T follicular helper cell (primary cell): ENCODE data around the gene NECAB2.

Source experiments
- DNase-seq: peaks from one replicate; pipeline ENCODE4 v3.0.0-alpha.2; 2020; ENCODE audit warnings: low read depth

NECAB2 gene

DNA sequence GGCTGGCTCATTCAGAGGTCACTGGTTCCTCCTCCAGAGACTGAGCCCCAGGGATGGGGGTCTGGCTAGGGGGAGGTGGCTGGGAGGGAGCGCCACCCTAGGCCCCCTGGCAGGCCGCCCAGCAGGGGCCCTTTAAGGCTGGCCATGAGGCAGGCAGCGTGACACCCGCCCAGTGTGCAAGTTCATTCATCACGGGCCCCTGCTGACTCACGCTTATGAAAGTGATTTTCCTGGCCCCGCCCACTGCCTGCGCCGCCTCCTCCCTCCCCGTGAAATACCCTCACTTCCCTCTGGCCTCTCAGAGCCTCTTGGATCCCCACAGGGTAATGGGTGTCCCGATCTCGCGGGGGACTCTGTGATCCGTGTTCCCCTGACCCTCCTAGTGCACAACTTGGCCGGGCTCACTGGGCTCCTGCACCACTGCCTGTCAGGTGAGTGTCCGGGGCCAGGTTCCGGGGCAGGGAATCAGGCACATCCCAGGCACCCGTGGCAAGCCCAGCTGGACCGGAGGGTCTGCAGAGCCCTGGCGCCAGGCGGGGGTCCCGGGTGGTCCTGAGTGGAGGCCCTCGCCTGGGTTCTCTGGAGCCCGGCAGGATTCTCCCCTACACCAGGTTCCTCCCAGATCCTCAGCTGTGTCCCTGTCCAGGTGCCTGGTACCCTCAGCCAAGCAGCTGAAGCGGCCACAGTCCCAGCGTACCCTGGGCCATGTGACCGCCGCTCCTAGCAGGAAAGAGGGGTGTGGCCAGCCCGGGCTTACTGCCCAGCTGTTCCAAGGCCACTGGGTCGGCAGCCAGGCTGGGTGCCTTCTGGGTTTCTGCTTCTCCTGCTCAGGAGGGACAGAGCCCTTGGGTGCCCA lies 14.9 kb upstream of the NECAB2 start, which contains the start of gene OSGIN1:
Gene OSGIN1 (plus strand): TSS at position 301 of the 856 bp plus-strand sequence. CDS start 4,432 bp downstream, outside the sequence.
- peak; percentile 26 for DNase-seq

DNA sequence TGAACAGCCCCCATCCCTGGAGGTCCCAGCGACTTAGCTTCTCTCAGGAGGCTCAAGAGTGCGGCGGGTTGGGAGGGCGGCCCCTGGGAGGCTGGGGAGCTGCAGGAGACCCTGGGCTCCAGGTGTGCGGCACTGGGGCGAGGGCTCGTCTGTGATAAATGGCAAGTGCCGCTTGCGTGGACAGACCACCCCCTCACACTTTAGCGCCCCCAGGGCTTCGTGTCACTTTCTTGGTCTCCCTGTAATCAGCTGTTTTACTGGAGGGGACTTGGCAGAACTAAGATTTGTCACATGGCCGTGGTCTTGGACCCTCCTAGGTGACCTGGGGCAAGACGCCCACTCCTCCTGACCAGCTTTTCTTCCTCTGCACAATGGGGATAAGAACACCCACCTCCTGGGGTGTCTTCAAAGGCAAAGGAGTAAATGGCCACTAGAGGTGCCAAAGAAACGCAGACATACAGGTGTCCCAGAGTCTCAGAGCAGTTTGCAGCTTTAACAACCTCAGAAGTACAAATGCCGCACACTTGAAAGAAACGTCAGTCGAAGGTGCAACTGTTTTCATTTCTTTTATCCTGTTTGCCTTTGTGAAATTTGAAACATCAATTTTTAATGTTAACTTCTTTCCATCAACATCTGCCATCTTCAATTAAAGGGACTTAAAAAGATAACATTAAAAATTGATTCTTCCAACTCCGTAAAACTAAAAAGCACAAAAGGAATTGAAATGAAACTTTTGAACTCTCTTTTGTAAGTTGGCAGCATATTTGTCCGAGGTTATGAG lies 14.1 kb upstream of the NECAB2 start:
- no peak for DNase-seq

DNA sequence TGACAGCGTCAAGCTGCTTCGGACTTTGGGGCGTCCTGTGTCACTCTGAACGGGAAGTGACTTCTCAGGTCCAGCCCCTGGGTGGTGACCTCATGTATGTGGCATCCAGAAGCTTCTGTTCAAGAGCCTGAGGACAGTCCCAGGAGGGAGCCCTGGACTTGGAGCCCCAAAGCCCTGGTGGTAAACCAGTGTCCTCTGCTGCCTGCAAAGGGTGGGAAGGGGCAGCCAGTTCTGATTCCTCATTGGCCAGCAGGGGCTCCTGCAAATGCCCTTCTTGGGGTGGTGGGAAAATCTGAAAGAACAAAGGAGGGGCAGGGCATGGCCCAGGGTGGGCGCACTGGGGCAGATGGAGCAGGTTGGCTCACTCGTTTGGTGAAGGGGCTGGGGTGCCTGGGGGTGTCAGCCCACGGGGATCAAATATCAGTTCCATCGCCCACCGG lies 13.4 kb upstream of the NECAB2 start:
- no peak for DNase-seq

- no peak for DNase-seq
Measured at GRCh38 chr16:83955218-83956130, 12.6 kb upstream of the NECAB2 start.

- peak; percentile 43 for DNase-seq
Measured at GRCh38 chr16:83956336-83957289, 11.4 kb upstream of the NECAB2 start.

DNA sequence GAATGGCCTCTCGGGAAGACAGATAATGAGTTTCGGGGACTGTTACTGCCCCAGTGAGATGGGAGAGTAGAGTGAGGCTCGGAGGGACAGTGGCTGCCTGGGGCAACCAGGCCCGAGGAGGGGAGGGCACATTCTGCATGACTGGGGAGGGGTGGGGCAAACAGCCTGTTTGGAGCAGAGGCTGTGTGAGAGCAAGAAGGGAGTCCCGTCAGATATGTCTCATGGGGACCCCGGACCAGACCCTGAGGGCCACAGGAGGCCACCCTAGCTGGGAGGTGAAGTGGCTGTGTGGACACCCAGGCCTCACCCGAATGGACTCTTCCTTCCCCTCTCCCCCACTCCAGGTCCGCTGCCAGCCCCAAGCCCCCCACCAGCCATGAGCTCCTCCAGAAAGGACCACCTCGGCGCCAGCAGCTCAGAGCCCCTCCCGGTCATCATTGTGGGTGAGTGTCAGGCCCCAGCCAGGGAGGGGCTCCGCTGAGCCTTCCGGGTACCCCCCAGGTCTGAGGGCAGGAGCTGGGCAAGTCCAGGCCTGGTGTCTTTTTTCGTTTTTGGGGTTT lies 10.7 kb upstream of the NECAB2 start:
- no peak for DNase-seq

DNA sequence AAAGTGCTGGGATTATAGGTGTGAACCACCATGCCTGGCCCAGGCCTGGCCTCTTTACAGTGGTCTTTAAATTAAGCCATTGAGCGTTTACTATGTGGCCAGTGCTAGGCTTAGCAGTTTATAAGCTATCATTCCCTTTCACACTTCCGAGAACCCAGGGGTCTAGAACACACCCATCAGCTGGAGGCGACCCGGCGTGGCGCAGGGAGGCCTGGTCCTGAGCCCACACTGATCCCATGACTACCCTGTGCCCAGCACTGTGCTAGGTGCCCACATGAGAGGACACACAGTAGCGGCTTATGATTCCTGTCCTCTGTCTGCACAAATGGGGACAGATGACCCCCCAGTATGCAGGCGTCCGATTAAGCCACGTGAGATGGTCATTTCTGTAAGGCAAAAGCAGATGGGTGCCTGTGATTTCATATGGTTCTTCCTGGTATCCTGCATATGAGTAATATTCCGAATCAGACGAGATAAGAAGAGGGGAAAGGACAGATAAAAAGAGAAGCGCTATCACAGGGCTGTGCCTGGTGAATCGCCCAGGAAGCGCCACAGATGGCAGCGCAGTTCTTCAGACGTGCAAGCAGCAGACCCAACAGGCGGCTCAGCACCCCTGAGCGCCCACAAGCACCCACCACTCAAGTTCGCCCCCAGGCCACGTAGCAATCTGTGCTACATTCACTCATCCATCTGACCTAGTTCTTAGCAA lies 9.8 kb upstream of the NECAB2 start:
- DNase-seq: no peak

DNA sequence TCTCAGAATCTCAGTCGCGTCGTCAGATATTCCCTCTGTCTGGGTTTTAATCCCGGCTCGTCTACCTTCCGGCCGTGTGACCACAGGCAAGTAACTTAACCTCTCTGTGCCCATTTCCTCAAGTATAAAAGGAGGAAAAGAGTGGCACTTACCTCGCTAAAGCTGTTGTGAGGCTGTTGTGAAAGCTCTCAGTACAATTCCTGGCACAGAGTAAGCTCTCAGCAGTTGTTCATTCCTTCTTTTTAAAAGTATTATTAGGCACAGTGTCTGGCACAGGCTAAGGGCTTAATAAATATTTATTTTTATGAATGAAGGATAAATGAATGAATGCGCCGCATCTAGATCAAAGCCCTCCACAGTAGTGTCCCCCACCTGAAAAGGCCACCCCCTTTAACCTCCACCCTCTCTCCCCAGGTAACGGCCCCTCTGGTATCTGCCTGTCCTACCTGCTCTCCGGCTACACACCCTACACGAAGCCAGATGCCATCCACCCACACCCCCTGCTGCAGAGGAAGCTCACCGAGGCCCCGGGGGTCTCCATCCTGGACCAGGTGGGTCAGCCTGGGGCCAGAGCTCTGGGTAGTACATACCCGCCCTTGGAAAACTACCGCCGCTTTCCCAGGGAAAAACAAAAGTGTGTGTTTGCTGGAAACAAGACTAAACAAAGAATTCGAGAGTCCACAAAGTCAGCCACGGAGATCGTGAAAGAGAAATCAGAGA lies 9.0 kb upstream of the NECAB2 start:
- DNase-seq: no peak

- DNase-seq: no peak
Measured at GRCh38 chr16:83959656-83960434, 8.2 kb upstream of the NECAB2 start.

- DNase-seq: no peak
Measured at GRCh38 chr16:83960521-83961249, 7.4 kb upstream of the NECAB2 start.

- no peak for DNase-seq
Measured at GRCh38 chr16:83961591-83961990, 6.5 kb upstream of the NECAB2 start.

GRCh38 chr16:83963277-83964119 lies 4.5 kb upstream of the NECAB2 start:
- no peak for DNase-seq

DNA sequence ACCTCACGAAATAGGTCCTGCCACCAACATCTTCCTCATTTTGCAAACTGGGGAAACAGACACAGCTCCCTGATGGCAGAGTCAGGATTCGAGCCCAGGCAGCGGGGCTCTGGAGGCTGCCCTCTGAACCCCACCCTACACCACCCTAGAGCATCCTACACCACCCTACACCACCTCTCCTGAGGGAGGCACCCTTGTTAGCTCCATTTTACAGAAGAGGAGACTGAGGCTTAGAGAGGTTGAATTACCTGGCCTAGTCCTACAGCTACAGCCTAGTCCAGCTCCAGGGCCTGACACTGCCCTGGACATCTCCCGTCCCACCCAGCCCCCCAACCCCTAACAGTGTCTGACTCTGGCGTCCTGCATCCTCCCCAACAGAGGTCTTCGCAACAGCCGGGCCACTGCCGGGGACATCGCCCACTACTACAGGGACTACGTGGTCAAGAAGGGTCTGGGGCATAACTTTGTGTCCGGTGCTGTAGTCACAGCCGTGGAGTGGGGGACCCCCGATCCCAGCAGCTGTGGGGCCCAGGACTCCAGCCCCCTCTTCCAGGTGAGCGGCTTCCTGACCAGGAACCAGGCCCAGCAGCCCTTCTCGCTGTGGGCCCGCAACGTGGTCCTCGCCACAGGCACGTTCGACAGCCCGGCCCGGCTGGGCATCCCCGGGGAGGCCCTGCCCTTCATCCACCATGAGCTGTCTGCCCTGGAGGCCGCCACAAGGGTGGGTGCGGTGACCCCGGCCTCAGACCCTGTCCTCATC lies 3.2 kb upstream of the NECAB2 start:
- DNase-seq: no peak

DNA sequence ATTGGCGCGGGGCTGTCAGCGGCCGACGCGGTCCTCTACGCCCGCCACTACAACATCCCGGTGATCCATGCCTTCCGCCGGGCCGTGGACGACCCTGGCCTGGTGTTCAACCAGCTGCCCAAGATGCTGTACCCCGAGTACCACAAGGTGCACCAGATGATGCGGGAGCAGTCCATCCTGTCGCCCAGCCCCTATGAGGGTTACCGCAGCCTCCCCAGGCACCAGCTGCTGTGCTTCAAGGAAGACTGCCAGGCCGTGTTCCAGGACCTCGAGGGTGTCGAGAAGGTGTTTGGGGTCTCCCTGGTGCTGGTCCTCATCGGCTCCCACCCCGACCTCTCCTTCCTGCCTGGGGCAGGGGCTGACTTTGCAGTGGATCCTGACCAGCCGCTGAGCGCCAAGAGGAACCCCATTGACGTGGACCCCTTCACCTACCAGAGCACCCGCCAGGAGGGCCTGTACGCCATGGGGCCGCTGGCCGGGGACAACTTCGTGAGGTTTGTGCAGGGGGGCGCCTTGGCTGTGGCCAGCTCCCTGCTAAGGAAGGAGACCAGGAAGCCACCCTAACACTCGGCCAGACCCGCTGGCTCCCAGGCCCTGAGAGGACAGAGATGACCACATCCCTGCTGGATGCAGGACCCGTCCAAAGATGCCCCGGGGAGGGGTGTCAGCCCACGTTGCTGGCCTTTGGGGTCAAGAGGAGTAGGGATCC lies 2.4 kb upstream of the NECAB2 start:
- DNase-seq: no peak

GRCh38 chr16:83966153-83966696 lies 1.8 kb upstream of the NECAB2 start:
- no peak for DNase-seq
